ENCODE results near the gene KIF1A. TPM values are rescaled to one million over a fixed set of nuclear protein-coding genes. Genes with fewer than 3 reads are reported as not detected.

The KIF1A gene
- polyA plus RNA-seq, 3 donors from 2014 or later, result not detected

DNA sequence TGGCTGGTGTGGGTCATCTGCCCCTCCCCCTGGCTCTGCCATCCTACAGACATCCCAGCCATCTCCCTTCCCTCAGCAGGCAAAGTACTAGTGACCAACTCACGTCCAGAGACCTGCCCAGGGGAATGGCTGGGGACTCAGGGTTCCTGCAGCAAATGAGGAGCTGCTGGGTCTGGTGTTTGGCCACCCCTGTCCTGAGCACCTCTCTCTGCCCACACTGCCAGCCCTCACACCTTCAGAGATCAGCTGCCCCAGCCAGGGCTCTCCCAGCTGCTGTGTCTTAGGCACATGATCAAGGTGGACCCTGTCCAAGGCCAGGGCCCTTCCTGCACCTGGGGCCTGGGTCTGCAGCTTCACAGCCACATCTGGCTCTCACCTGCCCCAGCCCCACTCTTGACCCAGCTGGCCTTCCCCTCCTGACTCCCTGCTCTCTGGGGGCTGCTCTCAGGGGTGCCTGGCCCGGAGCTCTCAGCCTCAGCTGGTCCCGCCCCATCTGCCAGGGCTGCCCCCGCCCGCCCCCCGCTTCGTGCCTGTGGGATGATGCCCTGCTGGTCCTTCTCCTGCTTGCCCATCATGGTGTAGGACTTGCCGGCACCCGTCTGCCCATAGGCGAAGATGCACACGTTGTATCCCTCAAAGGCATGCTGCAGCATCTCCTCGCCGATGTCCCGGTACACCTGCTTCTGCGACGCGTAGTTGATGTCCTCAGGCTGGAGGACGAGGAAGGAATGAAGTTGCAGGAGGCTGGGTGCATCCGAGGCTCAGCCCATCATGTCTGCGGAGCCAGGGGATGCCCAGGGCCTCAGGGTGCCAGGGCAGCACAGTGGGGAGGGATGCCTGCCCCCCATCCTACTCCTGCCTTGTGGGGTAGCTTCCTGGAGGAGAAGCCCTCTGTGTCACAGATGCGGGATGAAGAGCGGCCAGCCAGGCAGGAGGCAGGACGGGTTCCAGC, 32.2 kb downstream of the KIF1A start:
- H3K4me3 Mint-ChIP-seq, result no peak overlapping the region
- no peaks in the 10 kb centered on the region for H3K4me1 Mint-ChIP-seq
- DNase-seq, result no peak
- H3K36me3 Mint-ChIP-seq, result no peaks in the 10 kb centered on the region
- no peak overlapping the region for H3K27ac Mint-ChIP-seq
- H3K27me3 Mint-ChIP-seq (ENCODE audit: low read depth in 3 of 3), result peaks cover 0 to 2% (median 2%) of the 10 kb centered on the region in 3 donors
- no peaks in the 10 kb centered on the region for H3K9me3 Mint-ChIP-seq

DNA sequence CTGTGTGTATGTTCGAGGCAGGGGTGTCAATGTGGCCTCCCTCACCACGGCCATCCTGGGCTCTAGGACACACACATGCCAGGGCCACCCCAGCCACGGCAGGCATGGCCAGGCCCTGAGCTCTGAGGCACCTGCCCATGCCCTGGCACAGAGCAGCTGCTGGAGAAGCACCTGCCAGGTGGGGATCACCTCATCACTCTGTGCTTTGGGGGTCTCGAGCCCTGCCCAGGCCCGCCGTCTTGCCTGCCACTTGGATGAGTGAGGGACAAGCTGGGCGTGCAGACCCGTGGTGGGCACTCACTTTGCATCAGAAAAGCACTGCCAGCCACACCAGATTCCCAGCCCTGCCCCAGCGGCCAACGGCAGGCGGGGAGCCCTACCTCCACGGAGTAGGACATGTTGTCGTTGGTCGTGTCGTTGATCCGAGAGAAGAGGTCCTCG, 33.1 kb downstream of the KIF1A start:
- Mint-ChIP-seq H3K27me3 (ENCODE audit: low read depth in 3 of 3) (peaks cover 0 to 2% (median 2%) of the 10 kb centered on the region in 3 donors), H3K27ac (no peak overlapping the region), H3K9me3 (no peaks in the 10 kb centered on the region), H3K36me3 (no peaks in the 10 kb centered on the region), H3K4me1 (no peaks in the 10 kb centered on the region), H3K4me3 (no peak overlapping the region)
- no peak for DNase-seq

DNA sequence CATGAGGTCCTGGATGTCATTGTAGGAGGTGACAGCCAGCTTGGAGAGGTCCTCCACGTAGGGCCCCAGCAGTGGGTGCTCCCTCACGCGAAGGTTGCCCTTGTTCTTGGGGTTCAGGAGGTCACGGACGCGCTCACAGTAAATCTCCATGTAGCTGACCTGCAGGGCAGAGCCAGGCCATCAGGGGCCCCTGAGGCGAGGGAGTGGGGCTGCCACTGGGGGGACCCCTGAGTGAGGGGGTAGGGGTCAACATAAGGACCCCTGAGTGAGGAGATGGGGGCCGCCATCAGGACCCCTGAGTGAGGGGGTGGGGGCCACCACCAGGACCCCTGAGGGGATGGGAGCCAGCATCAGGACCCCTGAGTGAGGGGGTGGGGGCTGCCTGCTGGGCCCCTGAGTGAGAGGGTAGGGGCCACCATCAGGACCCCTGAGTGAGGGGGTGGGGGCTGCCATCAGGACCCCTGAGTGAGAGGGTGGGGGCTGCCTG, 33.6 kb downstream of the KIF1A start:
- Mint-ChIP-seq H3K36me3 (no peaks in the 10 kb centered on the region), H3K4me3 (no peak overlapping the region), H3K4me1 (no peaks in the 10 kb centered on the region), H3K27me3 (ENCODE audit: low read depth in 3 of 3) (peaks cover 0 to 2% (median 2%) of the 10 kb centered on the region in 3 donors), H3K27ac (no peak overlapping the region), H3K9me3 (no peaks in the 10 kb centered on the region)
- no peak for DNase-seq

DNA sequence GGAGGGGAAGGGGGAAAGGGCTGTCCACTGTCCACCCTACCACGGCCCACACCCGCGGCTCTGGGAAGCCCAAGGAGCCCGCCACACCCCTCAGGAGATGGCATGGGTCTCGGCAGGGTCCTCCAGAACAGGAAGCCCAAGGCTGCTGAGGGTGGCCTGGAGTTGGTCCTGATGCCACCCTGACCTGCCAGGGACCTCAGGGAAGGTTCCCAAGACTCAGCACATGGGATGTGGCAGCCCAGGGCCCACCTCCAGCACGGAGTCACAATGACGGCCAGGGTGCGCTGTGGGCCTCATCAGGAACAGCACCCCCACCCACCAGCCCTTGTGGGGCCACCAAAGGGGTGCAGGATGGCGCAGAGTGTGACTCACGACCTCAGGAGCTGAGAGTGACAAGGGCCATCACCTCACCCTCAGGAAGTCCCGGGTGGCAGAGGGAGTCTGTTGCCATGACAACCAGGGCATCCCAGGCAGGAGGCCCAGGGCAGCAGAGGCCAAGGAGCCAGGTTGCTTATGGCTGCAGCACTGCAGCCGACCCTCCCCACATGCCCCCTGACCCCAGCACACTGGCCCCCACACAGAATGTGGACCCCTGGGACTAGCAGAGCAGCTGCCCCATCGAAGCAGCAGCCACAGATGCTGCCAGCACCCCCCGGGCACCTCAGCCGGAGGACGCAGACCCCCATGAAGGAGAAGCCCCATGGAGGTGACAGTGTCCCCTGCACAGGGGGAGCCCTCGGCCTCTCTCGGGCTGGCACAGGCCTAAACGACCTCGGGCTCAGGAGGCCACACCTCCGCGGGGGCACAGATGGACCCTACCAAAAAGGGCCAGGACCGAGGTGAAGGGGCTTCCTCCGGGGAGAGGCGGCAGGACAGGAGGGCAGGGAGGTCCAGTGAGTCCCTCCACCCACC, 34.3 kb downstream of the KIF1A start:
- H3K4me3 Mint-ChIP-seq, result no peak overlapping the region
- no peak for DNase-seq
- H3K9me3 Mint-ChIP-seq, result no peaks in the 10 kb centered on the region
- no peaks in the 10 kb centered on the region for H3K4me1 Mint-ChIP-seq
- no peak overlapping the region for H3K27ac Mint-ChIP-seq
- peaks cover 0 to 2% (median 2%) of the 10 kb centered on the region in 3 donors for H3K27me3 Mint-ChIP-seq (ENCODE audit: low read depth in 3 of 3)
- H3K36me3 Mint-ChIP-seq, result no peaks in the 10 kb centered on the region

DNA sequence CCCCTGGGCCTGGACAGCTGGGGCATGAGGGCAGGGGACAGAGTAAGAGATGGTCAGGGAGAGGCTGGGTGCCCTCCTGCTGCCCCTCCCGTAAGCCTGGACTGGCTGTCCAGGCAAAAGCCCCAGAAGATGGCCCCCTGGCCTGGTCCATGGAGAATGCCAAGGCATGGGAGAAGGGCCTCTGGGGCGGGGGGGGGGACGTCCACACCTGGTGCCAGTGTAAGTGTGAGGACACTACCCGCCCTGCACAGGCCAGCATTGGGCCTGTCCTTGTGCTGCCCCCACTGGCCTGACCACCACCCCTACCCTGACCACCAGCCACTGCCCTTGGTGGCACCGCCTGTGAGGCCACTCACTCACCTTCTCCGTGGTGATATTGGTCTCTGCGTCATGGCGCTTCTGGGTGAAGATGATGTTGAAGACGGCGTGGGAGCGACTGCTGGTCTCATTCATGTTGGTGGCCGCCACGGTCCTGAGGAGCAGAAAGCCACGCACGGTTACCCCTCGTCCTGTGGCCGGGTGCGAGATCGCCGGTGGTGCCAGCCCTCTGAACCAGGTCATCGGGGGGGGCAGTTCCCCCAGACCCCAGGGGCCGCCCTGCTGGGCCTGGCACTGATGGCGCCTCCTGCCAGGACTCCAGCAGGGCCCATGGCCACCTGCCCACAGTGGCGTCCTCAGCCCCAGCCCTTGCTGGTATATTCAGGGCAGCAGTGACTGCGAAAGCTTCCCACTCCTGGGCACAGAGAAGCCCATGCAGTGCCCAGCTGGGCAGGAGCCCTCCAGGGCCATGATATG, 35.2 kb downstream of the KIF1A start:
- H3K27me3 Mint-ChIP-seq (ENCODE audit: low read depth in 3 of 3), result peaks cover 0 to 2% (median 2%) of the 10 kb centered on the region in 3 donors
- H3K4me1 Mint-ChIP-seq, result no peaks in the 10 kb centered on the region
- H3K36me3 Mint-ChIP-seq, result no peaks in the 10 kb centered on the region
- no peak overlapping the region for H3K4me3 Mint-ChIP-seq
- DNase-seq, result no peak
- no peak overlapping the region for H3K27ac Mint-ChIP-seq
- H3K9me3 Mint-ChIP-seq, result no peaks in the 10 kb centered on the region

DNA sequence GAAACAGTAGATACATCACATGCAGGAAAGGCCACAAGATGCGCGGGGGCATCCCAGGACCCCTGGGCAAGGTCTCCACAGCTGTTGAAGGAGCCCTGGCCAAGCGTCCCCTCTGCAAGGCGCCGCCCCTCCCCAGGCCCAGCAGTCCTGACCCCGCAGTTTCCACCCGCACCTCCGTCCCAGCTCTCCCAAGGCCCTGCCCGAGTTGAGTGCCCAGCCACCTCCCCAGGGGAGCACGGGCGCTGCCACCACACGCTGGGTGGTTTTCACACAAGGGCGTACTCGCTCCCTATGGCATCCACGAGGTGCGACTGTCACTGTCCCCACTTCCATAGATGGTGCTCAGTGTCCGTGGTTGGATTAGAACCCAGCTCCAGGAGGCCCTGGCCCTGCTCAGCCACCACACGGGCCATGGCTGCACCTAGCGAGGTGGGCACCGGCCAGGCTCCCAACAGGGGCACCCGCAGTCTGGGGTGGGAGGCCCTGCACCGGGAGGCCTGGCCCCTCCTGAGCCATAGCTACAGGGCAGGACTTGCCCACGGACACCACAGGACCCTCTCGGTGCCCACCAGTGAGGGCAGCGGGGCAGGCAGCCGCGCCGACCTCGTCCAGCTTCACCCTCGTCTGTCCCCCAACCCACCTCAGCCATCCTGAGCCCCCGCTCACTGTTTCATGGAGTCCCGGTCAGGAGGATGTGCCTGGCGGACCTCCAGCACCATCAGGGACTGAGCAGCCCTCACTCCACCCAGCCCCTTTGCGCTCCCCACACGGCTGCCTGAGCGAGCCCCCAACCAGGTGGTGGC, 36.0 kb downstream of the KIF1A start:
- no peaks in the 10 kb centered on the region for H3K36me3 Mint-ChIP-seq
- H3K9me3 Mint-ChIP-seq, result no peaks in the 10 kb centered on the region
- H3K27me3 Mint-ChIP-seq (ENCODE audit: low read depth in 3 of 3), result peaks cover 0 to 2% (median 2%) of the 10 kb centered on the region in 3 donors
- no peak overlapping the region for H3K4me3 Mint-ChIP-seq
- no peak for DNase-seq
- no peak overlapping the region for H3K27ac Mint-ChIP-seq
- H3K4me1 Mint-ChIP-seq, result no peaks in the 10 kb centered on the region

DNA sequence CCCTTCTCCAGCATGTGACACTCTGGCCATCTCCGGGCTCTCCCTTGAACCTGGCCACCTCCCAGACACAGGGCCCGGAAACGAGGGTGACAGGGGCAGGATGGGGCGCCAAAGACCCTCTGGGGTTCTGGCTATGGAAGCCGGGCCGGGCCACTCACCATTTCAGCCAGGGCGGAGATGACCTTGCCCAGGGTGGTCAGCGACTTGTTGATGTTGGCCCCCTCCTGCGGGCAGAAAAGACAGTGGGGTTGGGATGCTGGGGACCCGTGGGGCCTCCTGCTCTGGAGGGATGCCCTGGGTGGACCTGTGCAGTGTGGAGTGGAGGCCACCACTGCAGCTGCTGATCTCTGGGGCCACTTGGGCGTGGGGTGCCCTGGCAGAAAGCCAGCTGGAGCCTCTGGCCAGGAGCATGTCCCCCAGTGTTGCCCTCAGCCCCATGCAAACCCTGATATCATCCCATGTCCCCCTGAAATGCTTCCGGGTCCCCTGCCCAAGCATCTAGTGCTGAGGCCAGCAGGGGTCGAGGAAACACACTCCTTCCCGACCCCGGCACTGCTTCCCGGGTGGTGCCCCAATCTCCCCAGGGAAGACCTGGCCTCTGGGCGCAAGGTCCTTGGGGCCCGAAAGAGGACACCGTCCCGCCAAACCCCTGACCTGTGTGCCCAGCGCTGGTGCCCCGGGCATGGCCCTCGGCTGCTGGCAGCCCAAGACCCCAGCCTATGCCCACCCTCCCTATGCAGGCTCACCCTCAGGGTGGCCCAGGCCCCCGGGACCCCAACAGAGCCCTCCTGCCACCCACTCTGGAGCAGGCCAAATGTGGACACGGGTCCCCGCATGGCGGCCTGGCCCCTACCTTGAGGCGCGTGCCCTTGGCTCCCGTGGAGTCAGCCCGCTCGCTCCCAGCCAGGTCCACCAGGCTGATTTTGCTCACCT, 36.9 kb downstream of the KIF1A start:
- Mint-ChIP-seq H3K4me1 (no peaks in the 10 kb centered on the region), H3K27ac (no peak overlapping the region), H3K36me3 (no peaks in the 10 kb centered on the region), H3K4me3 (no peak overlapping the region), H3K9me3 (no peaks in the 10 kb centered on the region), H3K27me3 (ENCODE audit: low read depth in 3 of 3) (no peaks in the 10 kb centered on the region)
- no peak for DNase-seq

DNA sequence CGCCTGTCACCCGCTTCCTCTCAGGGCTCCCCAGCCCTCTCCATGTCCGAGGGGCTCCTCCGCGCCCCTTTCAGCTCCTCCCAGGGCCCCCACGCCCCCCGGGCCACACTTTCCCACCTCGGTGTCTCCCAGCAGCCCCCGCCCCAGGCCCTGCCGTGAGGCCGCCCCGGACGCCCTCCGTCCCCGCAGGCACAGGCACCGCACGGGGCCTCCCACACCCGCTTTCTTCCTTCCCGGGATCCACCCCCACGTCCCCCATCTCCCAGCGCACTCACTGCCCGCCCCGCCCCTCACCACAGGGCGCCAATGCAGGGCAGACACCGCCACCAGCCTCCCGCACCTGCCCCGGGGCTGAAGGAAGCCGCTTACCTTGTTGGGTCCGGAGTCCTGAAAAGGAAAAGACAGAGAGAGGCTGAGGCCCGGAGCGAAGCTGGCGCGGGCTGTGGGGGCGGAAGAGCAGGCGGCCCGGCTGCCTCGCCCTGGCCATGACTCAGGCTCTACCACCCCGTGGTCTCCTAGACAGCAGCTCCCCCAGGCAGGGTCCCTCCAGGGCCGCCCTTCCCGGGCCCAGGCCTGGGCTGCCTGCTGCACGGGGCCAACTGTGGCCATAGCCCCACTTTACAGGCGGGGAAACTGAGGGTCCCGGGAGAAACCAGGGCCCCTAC, 37.7 kb downstream of the KIF1A start:
- H3K4me1 Mint-ChIP-seq, result no peaks in the 10 kb centered on the region
- H3K27ac Mint-ChIP-seq, result no peak overlapping the region
- no peaks in the 10 kb centered on the region for H3K27me3 Mint-ChIP-seq (ENCODE audit: low read depth in 3 of 3)
- H3K36me3 Mint-ChIP-seq, result no peaks in the 10 kb centered on the region
- H3K4me3 Mint-ChIP-seq, result no peak overlapping the region
- no peaks in the 10 kb centered on the region for H3K9me3 Mint-ChIP-seq
- DNase-seq, result no peak

DNA sequence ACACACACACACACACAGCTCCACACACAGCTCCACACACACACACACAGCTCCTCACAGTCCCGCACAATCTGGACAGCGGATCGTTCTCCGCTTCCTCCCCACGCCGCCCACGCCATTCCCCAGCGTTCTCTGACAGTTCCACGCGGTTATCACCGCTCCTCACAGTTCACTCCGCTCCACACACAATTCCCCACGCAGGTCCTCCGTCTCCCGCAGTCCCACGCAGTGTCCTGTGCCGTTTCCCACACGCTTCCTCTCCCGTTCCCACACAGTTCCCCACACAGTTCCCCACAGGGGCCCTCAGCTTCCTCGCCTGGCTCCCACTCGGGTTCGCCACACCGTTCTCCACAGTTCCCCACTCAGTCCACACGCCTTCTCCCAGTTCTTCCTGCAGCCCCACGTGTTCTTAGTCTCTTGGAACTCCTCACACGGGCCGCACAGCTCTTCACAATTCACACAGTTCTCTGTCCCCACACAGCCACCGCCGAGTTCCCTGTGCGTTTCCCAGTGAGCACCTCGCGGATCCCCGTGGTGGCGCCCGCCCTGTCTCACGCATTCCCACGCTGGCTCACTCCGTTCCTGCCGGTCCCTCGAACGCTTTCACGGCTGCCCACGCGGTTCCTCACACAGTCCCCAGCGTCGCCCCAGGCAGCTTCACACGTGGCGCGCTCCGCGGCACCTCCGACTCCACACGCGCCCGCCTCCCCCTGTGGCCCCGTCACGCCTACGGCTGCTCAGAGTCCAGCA, 38.4 kb downstream of the KIF1A start:
- H3K4me3 Mint-ChIP-seq, result no peak overlapping the region
- H3K4me1 Mint-ChIP-seq, result no peaks in the 10 kb centered on the region
- H3K36me3 Mint-ChIP-seq, result no peaks in the 10 kb centered on the region
- DNase-seq, result no peak
- no peak overlapping the region for H3K27ac Mint-ChIP-seq
- H3K27me3 Mint-ChIP-seq (ENCODE audit: low read depth in 3 of 3), result no peaks in the 10 kb centered on the region
- H3K9me3 Mint-ChIP-seq, result no peaks in the 10 kb centered on the region

DNA sequence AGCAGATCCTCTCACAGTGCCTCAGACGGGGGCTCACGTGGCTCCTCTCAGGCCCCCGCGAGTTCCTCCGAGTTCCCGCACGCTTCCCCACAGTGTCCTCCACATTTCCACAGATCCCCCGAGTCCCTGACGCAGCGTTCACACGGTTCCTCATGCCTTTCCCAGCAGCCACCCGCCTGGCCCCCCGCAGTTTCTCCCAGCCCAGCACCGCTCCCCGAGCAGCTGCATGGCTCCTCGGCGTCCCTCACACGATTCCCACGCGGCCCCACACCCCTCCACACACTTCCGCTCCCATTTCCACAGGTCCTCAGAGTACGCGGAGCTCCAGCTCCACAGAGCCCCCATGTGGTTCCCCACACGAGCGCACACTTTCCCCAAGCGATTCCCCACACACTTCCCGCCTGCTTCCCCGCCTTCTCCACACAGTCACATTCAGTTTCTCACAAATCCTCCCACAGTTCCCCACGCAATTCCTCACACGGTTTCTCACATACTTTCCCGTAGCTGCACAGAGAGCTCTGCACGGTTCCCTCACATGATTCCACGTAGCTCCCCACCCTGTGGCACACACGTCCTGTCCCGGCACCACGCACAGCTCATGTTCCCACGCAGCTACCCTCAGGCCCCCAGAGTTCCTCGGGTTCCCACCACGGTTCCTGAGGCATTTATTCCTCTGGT, 39.9 kb downstream of the KIF1A start:
- peaks cover 0 to 1% (median 0%) of the 10 kb centered on the region in 3 donors for H3K27me3 Mint-ChIP-seq (ENCODE audit: low read depth in 3 of 3)
- H3K4me3 Mint-ChIP-seq, result no peak overlapping the region
- no peak overlapping the region for H3K27ac Mint-ChIP-seq
- H3K9me3 Mint-ChIP-seq, result no peaks in the 10 kb centered on the region
- H3K36me3 Mint-ChIP-seq, result no peaks in the 10 kb centered on the region
- DNase-seq, result no peak
- H3K4me1 Mint-ChIP-seq, result no peaks in the 10 kb centered on the region

Measured in immature natural killer cell (primary cell).